ENCODE results near the gene CLSTN3. TPM values are rescaled to one million over a fixed set of nuclear protein-coding genes. Genes with fewer than 3 reads are reported as not detected.
A peak's percentile ranks its signal among the peaks of the same experiment; 100 is the strongest.

The CLSTN3 gene
- total RNA-seq, 1 experiment from 2014 or later, result 24.7 TPM

- ATAC-seq (no peak), DNase-seq (ENCODE audit: low spot score) (no peak)
- no peak for TF ChIP-seq EMX1 (CRISPR knock-in tag; IDR thresholded peaks at IDR 0.05)
- no peak for TF ChIP-seq SMAD3 (CRISPR knock-in tag; IDR thresholded peaks at IDR 0.05; ENCODE audit: borderline replicate concordance)
- no peak for TF ChIP-seq MXD4 (CRISPR knock-in tag; IDR thresholded peaks at IDR 0.05; ENCODE audit: borderline replicate concordance)
- TF ChIP-seq, protein P1, sequence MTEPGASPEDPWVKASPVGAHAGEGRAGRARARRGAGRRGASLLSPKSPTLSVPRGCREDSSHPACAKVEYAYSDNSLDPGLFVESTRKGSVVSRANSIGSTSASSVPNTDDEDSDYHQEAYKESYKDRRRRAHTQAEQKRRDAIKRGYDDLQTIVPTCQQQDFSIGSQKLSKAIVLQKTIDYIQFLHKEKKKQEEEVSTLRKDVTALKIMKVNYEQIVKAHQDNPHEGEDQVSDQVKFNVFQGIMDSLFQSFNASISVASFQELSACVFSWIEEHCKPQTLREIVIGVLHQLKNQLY (CRISPR knock-in tag; IDR thresholded peaks at IDR 0.05), result no peak
- TF ChIP-seq, protein P2, sequence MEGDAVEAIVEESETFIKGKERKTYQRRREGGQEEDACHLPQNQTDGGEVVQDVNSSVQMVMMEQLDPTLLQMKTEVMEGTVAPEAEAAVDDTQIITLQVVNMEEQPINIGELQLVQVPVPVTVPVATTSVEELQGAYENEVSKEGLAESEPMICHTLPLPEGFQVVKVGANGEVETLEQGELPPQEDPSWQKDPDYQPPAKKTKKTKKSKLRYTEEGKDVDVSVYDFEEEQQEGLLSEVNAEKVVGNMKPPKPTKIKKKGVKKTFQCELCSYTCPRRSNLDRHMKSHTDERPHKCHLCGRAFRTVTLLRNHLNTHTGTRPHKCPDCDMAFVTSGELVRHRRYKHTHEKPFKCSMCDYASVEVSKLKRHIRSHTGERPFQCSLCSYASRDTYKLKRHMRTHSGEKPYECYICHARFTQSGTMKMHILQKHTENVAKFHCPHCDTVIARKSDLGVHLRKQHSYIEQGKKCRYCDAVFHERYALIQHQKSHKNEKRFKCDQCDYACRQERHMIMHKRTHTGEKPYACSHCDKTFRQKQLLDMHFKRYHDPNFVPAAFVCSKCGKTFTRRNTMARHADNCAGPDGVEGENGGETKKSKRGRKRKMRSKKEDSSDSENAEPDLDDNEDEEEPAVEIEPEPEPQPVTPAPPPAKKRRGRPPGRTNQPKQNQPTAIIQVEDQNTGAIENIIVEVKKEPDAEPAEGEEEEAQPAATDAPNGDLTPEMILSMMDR (IDR thresholded peaks at IDR 0.05), result no peak
- TF ChIP-seq, protein P3, sequence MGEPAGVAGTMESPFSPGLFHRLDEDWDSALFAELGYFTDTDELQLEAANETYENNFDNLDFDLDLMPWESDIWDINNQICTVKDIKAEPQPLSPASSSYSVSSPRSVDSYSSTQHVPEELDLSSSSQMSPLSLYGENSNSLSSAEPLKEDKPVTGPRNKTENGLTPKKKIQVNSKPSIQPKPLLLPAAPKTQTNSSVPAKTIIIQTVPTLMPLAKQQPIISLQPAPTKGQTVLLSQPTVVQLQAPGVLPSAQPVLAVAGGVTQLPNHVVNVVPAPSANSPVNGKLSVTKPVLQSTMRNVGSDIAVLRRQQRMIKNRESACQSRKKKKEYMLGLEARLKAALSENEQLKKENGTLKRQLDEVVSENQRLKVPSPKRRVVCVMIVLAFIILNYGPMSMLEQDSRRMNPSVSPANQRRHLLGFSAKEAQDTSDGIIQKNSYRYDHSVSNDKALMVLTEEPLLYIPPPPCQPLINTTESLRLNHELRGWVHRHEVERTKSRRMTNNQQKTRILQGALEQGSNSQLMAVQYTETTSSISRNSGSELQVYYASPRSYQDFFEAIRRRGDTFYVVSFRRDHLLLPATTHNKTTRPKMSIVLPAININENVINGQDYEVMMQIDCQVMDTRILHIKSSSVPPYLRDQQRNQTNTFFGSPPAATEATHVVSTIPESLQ (CRISPR knock-in tag; IDR thresholded peaks at IDR 0.05), result no peak
- no peak for TF ChIP-seq PRRX2 (CRISPR knock-in tag; IDR thresholded peaks at IDR 0.05)
- TF ChIP-seq JUN (CRISPR knock-in tag; IDR thresholded peaks at IDR 0.05), result no peak
- no peak for TF ChIP-seq NR2C2 (CRISPR knock-in tag; IDR thresholded peaks at IDR 0.05)
- TF ChIP-seq, protein P4, sequence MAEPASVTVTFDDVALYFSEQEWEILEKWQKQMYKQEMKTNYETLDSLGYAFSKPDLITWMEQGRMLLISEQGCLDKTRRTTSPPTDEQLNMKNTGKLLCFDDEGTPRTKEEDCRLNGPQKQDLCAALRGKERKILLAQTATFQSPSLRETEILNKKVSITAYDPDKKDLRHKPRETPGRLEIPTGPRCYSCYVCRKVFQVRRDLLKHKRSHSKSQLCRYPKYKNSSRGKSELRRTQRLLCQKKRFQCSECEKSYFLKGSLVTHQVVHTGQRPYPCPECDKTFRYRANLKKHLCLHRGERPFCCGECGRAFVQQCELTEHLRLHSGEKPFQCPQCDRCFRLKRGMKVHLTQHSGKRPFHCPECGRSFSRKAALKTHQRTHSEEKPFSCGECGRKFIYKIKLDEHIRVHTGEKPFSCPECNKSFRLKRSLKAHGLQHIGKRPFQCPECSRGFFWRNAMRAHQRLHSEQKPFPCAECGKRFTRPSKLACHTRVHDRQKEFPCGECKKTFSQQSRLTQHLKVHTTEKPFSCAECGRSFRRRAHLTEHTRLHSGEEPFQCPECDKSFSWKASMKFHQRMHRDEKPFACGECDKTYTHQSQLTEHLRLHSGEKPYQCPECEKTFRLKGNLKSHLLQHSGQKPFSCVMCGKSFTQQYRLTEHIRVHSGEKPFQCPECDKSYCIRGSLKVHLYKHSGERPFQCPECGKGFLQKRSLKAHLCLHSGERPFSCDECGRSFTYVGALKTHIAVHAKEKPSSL (CRISPR knock-in tag; conservative IDR thresholded peaks at IDR 0.05), result no peak
- TF ChIP-seq CREM (CRISPR knock-in tag; IDR thresholded peaks at IDR 0.05), result no peak
- TF ChIP-seq NFE2L1 (CRISPR knock-in tag; IDR thresholded peaks at IDR 0.05), result no peak
- TF ChIP-seq HMGA2 (CRISPR knock-in tag; IDR thresholded peaks at IDR 0.05), result no peak
- TF ChIP-seq CDX4 (CRISPR knock-in tag; IDR thresholded peaks at IDR 0.05; ENCODE audit: borderline replicate concordance), result no peak
- TF ChIP-seq NR3C1 (CRISPR knock-in tag; conservative IDR thresholded peaks at IDR 0.05; ENCODE audit: low read depth), result no peak
- TF ChIP-seq, protein P5, sequence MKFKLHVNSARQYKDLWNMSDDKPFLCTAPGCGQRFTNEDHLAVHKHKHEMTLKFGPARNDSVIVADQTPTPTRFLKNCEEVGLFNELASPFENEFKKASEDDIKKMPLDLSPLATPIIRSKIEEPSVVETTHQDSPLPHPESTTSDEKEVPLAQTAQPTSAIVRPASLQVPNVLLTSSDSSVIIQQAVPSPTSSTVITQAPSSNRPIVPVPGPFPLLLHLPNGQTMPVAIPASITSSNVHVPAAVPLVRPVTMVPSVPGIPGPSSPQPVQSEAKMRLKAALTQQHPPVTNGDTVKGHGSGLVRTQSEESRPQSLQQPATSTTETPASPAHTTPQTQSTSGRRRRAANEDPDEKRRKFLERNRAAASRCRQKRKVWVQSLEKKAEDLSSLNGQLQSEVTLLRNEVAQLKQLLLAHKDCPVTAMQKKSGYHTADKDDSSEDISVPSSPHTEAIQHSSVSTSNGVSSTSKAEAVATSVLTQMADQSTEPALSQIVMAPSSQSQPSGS (CRISPR knock-in tag; IDR thresholded peaks at IDR 0.05; ENCODE audit: borderline replicate concordance, low read depth), result no peak
- POLR2A ChIA-PET, result no interaction called here
- no peaks in the 10 kb centered on the region for H3K36me3 Mint-ChIP-seq
- CTCF ChIA-PET, result interaction anchor here (1.1 to 2.1 kb wide), 5 partner anchors 9 to 240 kb away, joined by 3 to 8 read pairs (median 4); partner anchors contain the start of genes C1S and SPSB2
- H3K27ac Mint-ChIP-seq, result no peak overlapping the region
- H3K4me3 Mint-ChIP-seq, result no peak overlapping the region
- no peaks in the 10 kb centered on the region for H3K27me3 Mint-ChIP-seq (ENCODE audit: low read depth)
- peaks cover 12% of the 10 kb centered on the region for H3K4me1 Mint-ChIP-seq
- H3K9me3 Mint-ChIP-seq, result no peaks in the 10 kb centered on the region
Observed at GRCh38 chr12:7112041-7112440, 18.1 kb upstream of the CLSTN3 start.

DNA sequence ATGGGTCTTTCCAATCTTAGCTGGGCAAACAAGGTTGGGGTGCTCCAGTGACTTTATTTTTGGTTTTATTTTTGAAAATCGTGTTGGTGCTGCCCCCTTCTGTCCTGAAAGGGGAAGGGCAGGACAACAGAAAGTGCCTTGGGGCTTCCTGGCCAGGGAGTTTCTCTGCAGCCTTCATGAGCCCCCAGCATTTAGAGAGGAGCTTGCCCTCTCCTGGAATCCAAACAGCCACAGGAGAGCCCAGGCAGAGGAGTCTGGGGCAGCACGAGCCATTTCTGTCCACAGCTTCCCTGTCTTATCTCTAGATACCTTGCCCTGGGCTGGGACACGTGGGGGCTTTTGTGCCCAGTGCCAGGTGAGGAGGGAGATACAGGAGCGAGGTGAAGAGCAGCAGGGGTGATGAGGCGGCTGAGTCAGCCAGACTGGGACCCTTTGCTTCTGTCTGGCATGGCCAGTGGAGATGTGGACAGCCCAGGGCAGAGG is 16.7 kb upstream of the CLSTN3 start:
- ATAC-seq (peak; percentile 51), DNase-seq (ENCODE audit: low spot score) (no peak)
- no peaks in the 10 kb centered on the region for H3K36me3 Mint-ChIP-seq
- H3K4me1 Mint-ChIP-seq, result peaks cover 6% of the 10 kb centered on the region
- POLR2A ChIA-PET, result interaction anchor here (1.1 kb wide), 1 partner anchor 170 kb away, joined by 4 read pairs; the partner anchor contains the start of genes C12orf57 and RNU7-1
- CTCF ChIA-PET, result interaction anchor here (0.5 to 1.9 kb wide), 34 partner anchors 8 to 529 kb away, joined by 3 to 29 read pairs (median 5); partner anchors contain the start of genes C12orf57, C1S, LPCAT3 and PEX5
- H3K4me3 Mint-ChIP-seq, result no peak overlapping the region
- no peaks in the 10 kb centered on the region for H3K9me3 Mint-ChIP-seq
- H3K27ac Mint-ChIP-seq, result no peak overlapping the region
- TF ChIP-seq, protein P2 (IDR thresholded peaks at IDR 0.05), result peak; percentile 87
- TF ChIP-seq TEAD1 (CRISPR knock-in tag; IDR thresholded peaks at IDR 0.05), result no peak
- TF ChIP-seq, protein P6, sequence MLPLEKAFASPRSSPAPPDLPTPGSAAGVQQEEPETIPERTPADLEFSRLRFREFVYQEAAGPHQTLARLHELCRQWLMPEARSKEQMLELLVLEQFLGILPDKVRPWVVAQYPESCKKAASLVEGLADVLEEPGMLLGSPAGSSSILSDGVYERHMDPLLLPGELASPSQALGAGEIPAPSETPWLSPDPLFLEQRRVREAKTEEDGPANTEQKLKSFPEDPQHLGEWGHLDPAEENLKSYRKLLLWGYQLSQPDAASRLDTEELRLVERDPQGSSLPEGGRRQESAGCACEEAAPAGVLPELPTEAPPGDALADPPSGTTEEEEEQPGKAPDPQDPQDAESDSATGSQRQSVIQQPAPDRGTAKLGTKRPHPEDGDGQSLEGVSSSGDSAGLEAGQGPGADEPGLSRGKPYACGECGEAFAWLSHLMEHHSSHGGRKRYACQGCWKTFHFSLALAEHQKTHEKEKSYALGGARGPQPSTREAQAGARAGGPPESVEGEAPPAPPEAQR (CRISPR knock-in tag; IDR thresholded peaks at IDR 0.05), result no peak
- peaks cover 5% of the 10 kb centered on the region; the same call in 1 of the 2 replicates for H3K27me3 Mint-ChIP-seq (ENCODE audit: low read depth)
